Lower leg skin (tissue), 4 donors: Measurements from ENCODE around the gene PSORS1C1. TPM values are rescaled to one million over a fixed set of nuclear protein-coding genes. Genes with fewer than 3 reads are reported as not detected.

ENCODE experiments used
- DNase-seq, 2 donors: peaks; one replicate each; pipeline ENCODE4 v3.0.0-alpha.2; 2019; ENCODE audit warnings: low spot score in 2 of 2
- H3K4me3 ChIP-seq: fragments of 200-600 bp; sonication (generic); 2 replicates; pipeline ENCODE4 v1.5.1; 2017; ENCODE audit warnings: mild to moderate bottlenecking, low read depth; ENCODE audit not compliant: poor library complexity, severe bottlenecking
- POLR2A ChIP-seq, 2 donors: fragments of 450-650 bp; IDR thresholded peaks; one replicate each; pipeline ENCODE4 v1.6.1; 2016 to 2017; ENCODE audit warnings: antibody characterized with exemption in 2 of 2, mild to moderate bottlenecking in 1 of 2, moderate library complexity in 1 of 2
- WGBS, 2 donors: methylation state at CpG; one replicate each; pipeline ENCODE4 v1.1.5; 2018; 5-methylcytosine and 5-hydroxymethylcytosine counted together
- intact Hi-C: fragments of 100-400 bp; cut with DNase I; formaldehyde crosslinking; loops from one replicate; pipeline ENCODE4 v1.15.0; 2023; ENCODE audit warnings: low total_unique reads
- total RNA-seq, 4 donors: library from RNA; depleted of rRNA; stranded (reverse); fragments of >200 nt; gene quantifications; one replicate each; pipeline ENCODE4 v1.1.0, GENCODE V29; 2016
- TF ChIP-seq, protein P1 (sequence below), 3 donors: fragments of 450-650 bp; IDR thresholded peaks; one replicate each; pipeline ENCODE4 v1.5.1; 2016; ENCODE audit warnings: antibody characterized with exemption in 3 of 3, mild to moderate bottlenecking in 3 of 3, moderate library complexity in 2 of 3

Gene PSORS1C1
- total RNA-seq, 4 donors from 2014 or later = 1.8 to 21.4 (median 6.2) TPM

DNA sequence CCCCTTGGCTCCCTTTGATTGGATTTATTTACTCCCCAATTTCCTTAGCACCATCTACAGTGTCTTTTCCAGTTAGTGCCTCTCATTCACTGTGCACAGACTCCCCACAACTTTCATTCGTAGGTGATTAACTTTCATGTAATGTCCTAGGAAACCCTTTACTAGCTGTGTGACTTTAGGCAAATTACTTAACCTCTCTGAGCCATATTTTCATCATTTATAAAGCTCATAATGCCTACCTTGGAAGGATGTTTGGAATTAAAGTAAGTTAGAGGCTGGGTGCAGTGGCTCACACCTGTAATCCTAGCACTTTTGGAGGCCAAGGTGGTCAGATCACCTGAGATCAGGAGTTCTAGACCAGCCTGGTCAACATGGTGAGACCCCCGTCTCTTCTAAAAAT is 22.4 kb upstream of the PSORS1C1 start:
- intact Hi-C loops = no loop called here
- DNase-seq = no peak
- WGBS, 2 donors = 85 to 92% methylated on average over 2 of the region's 2 CpGs
- TF ChIP-seq, protein P1, sequence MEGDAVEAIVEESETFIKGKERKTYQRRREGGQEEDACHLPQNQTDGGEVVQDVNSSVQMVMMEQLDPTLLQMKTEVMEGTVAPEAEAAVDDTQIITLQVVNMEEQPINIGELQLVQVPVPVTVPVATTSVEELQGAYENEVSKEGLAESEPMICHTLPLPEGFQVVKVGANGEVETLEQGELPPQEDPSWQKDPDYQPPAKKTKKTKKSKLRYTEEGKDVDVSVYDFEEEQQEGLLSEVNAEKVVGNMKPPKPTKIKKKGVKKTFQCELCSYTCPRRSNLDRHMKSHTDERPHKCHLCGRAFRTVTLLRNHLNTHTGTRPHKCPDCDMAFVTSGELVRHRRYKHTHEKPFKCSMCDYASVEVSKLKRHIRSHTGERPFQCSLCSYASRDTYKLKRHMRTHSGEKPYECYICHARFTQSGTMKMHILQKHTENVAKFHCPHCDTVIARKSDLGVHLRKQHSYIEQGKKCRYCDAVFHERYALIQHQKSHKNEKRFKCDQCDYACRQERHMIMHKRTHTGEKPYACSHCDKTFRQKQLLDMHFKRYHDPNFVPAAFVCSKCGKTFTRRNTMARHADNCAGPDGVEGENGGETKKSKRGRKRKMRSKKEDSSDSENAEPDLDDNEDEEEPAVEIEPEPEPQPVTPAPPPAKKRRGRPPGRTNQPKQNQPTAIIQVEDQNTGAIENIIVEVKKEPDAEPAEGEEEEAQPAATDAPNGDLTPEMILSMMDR (IDR thresholded peaks at IDR 0.05) = no peak
- no peak for TF ChIP-seq POLR2A (IDR thresholded peaks at IDR 0.05)
- H3K4me3 ChIP-seq = no peak overlapping the region

DNA sequence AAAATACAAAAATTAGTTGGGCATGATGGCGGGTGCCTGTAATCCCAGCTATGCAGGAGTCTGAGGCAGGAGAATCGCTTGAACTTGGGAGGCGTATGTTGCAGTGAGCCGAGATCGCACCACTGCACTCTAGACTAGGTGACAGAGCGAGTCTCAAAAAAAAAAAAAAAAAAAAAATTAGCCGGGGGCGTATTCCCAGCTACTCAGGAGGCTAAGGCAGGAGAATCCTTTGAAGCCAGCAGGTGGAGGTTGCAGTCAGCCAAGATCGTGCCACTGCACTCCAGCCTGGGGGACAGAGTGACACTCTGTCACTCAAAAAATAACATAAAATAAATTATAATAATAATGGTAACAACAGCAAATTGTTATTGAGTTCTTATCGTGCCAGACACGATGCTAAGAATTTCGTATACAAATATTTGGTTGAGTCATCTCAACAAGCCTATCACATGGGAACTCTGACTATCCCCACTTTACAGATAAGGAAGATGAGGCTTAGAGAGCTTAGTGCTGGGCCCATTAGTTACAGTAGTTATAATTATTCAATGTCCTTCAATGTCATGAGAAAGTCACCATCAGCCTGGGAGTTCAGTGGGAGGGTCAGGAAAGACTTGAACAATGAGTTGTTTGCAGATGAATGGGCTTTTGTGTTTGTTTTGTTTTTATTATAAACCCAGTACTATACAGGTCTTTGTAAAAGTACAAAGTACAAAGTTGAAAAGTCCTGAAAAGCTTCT is 21.7 kb upstream of the PSORS1C1 start:
- 82 to 83% methylated on average over 12 of the region's 12 CpGs for WGBS, 2 donors

DNA sequence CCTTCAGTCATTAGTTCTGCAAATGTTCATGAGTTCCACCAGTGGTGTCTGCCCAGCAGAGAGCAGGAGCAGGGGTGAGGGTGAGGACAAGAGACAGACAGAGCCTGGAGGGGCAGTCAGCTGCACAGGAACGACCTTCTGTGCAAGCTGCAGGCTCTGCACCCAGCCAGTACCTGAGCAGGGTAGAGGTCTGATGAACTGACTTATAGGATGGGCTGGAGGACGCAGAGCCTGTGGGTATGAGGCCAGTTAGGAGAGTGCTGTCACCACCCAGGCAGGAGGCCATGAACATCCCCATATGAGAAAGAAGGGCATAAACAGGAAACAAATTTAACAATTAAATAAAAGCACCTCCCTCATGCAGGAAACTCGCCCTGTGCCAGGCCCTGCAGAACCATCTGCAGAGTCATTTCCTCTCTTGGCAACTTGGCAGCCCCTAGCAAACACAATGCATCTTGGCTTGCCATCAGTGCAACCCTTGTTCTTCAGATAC is 20.2 kb upstream of the PSORS1C1 start:
- DNase-seq = no peak
- intact Hi-C loops = no loop called here
- TF ChIP-seq POLR2A (IDR thresholded peaks at IDR 0.05) = no peak
- TF ChIP-seq, protein P1 (IDR thresholded peaks at IDR 0.05) = no peak
- no peak overlapping the region for H3K4me3 ChIP-seq
- WGBS, 2 donors = 31 to 35% methylated on average over 3 of the region's 3 CpGs

More for the DNA sequence above, 21.7 kb upstream of the PSORS1C1 start:
- TF ChIP-seq, protein P1 (IDR thresholded peaks at IDR 0.05) = no peak
- no peak for TF ChIP-seq POLR2A (IDR thresholded peaks at IDR 0.05)
- intact Hi-C loops = no loop called here
- no peak overlapping the region for H3K4me3 ChIP-seq
- no peak for DNase-seq

DNA sequence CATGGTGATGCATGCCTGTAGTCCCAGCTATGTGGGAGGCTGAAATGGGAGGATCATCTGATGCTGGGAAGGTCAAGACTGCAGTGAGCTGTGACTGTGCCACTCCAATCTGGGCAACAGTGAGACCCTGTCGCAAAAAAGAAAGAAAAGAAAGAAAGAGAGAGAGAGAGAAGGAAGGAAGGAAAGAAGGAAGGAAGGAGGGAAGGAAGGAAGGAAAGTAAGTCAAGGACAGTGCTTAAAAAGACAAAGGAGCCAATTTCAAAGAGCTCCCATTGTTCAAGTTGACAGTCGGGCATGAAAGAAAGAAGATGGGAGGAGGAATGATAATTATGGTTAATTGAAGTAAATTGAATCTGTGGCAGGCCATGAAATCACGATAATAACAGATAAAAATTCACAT is 18.4 kb upstream of the PSORS1C1 start:
- intact Hi-C loops = no loop called here
- no peak for DNase-seq
- no peak overlapping the region for H3K4me3 ChIP-seq
- 71 to 79% methylated on average over 3 of the region's 3 CpGs for WGBS, 2 donors
- TF ChIP-seq POLR2A (IDR thresholded peaks at IDR 0.05) = no peak
- TF ChIP-seq, protein P1 (IDR thresholded peaks at IDR 0.05) = no peak

GRCh38 chr6:31096656-31097055 is 17.9 kb upstream of the PSORS1C1 start:
- intact Hi-C loops = no loop called here
- 72 to 74% methylated on average over 5 of the region's 5 CpGs for WGBS, 2 donors
- no peak for DNase-seq
- H3K4me3 ChIP-seq = no peak overlapping the region
- TF ChIP-seq POLR2A (IDR thresholded peaks at IDR 0.05) = no peak
- TF ChIP-seq, protein P1 (IDR thresholded peaks at IDR 0.05) = no peak
